SU-DHL-6 (cell line): ENCODE results near the gene GRK6.

ENCODE experiments used
- EZH2phosphoT487 ChIP-seq: fragments of 200-600 bp; sonication (generic), shearing (Covaris generic); conservative IDR thresholded peaks from 2 replicates; pipeline ENCODE4 v1.6.1; 2018; ENCODE audit warnings: mild to moderate bottlenecking, antibody characterized with exemption, low read length, moderate library complexity, mixed read lengths
- TF ChIP-seq, protein P1 (sequence below): fragments of 200-600 bp; sonication (generic); IDR thresholded peaks from one replicate; pipeline ENCODE4 v1.5.1; 2017; ENCODE audit warnings: antibody characterized with exemption, mild to moderate bottlenecking, low read length, moderate library complexity; ENCODE audit not compliant: insufficient read depth, poor library complexity, severe bottlenecking

DNA sequence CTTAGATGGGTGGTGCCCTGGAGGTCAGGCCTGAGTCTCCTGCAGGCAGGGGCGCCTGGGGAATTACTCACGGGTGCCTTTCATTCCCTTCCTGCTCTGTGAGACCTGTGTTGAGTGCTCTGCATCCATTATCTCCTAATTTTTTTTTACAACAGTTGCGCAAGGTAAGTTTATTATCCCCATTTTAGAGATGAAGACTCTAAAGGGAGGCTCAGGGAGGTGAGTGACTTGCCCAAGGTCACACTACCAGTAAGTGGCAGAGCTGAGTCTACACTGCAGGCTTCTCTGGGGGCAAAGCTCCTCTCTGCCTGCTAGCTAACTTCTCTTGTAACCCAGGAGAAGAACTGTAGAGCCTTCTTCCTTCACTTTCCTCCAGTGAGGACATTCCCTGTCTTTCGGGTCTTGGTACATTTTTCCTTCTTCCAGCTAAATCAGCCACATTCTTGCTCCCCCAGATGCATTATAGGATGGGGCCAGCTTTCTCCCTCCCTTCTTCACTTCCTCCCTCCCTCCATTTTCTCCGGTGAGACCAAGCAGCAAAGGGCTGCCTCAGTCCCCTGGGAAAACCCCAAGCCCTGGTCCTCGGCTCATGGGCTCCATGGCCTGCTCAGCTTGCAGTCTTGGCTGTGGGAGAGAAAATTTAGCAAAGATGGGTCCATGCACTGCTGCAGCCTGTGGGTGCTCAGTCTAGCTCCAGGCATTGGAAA, 21.9 kb downstream of the GRK6 start:
- TF ChIP-seq, protein P1, sequence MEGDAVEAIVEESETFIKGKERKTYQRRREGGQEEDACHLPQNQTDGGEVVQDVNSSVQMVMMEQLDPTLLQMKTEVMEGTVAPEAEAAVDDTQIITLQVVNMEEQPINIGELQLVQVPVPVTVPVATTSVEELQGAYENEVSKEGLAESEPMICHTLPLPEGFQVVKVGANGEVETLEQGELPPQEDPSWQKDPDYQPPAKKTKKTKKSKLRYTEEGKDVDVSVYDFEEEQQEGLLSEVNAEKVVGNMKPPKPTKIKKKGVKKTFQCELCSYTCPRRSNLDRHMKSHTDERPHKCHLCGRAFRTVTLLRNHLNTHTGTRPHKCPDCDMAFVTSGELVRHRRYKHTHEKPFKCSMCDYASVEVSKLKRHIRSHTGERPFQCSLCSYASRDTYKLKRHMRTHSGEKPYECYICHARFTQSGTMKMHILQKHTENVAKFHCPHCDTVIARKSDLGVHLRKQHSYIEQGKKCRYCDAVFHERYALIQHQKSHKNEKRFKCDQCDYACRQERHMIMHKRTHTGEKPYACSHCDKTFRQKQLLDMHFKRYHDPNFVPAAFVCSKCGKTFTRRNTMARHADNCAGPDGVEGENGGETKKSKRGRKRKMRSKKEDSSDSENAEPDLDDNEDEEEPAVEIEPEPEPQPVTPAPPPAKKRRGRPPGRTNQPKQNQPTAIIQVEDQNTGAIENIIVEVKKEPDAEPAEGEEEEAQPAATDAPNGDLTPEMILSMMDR = no peak
- TF ChIP-seq EZH2phosphoT487 = no peak
